DMS 273 (cell line): ENCODE data around the gene RRP9.
A peak's percentile ranks its signal among the peaks of the same experiment; 100 is the strongest.
"Not testable (repeated sequence)": the region's sequence is repeated elsewhere in the genome, so short reads cannot be mapped to it uniquely, and the experiment has no call there.

Experiments
- DNase-seq: peaks from one replicate; lab custom pipeline; 2025; ENCODE audit not compliant: unreplicated experiment; lab: John Stamatoyannopoulos, UW

The RRP9 gene

GRCh38 chr3:51941798-51942602 lies at the start of gene RRP9, which contains the start of gene PARP3:
TSS of gene RRP9 (minus strand) at chr3:51941904. CDS start at chr3:51941867, 37 bp downstream.
TSS of gene PARP3 (plus strand) at chr3:51942363. CDS start at chr3:51943356, 993 bp downstream.
- DNase-seq, result peak; percentile 99

- DNase-seq, result not testable (repeated sequence)
These were observed 48.8 kb upstream of the RRP9 start for GRCh38 chr3:51990501-51990971.

GRCh38 chr3:51988286-51989146 lies 46.8 kb upstream of the RRP9 start:
- peak; percentile 36 for DNase-seq

GRCh38 chr3:51987568-51987967 lies 45.9 kb upstream of the RRP9 start:
- DNase-seq, result no peak

- no peak for DNase-seq
These were observed 44.6 kb upstream of the RRP9 start for GRCh38 chr3:51986010-51986947.

GRCh38 chr3:51985063-51985462 lies 43.4 kb upstream of the RRP9 start:
- DNase-seq, result no peak

GRCh38 chr3:51984269-51984647 lies 42.6 kb upstream of the RRP9 start:
- no peak for DNase-seq

- DNase-seq, result no peak
These were observed 42.0 kb upstream of the RRP9 start for GRCh38 chr3:51983578-51984268.

- DNase-seq, result peak; percentile 88
These were observed 41.3 kb upstream of the RRP9 start, which contains the start of gene ACY1 for GRCh38 chr3:51982838-51983577. TSS of gene ACY1 (plus strand) at chr3:51983535. CDS start at chr3:51984065, 530 bp downstream.

GRCh38 chr3:51982352-51982837 lies 40.7 kb upstream of the RRP9 start:
- peak; percentile 68 for DNase-seq

GRCh38 chr3:51980253-51980652 lies 38.5 kb upstream of the RRP9 start:
- no peak for DNase-seq

GRCh38 chr3:51978143-51978502 lies 36.4 kb upstream of the RRP9 start:
- DNase-seq, result no peak

GRCh38 chr3:51977446-51978142 lies 35.9 kb upstream of the RRP9 start:
- no peak for DNase-seq

GRCh38 chr3:51975852-51976549 lies 34.3 kb upstream of the RRP9 start:
- peak; percentile 69 for DNase-seq

GRCh38 chr3:51974963-51975851 lies 33.5 kb upstream of the RRP9 start, which contains the start of gene ABHD14A:
TSS of gene ABHD14A (plus strand) at chr3:51975064. CDS start at chr3:51975136, 72 bp downstream.
- peak; percentile 83 for DNase-seq

GRCh38 chr3:51974277-51974962 lies 32.7 kb upstream of the RRP9 start:
- DNase-seq, result no peak
